ENCODE measurements around the gene IKZF1.

DNA sequence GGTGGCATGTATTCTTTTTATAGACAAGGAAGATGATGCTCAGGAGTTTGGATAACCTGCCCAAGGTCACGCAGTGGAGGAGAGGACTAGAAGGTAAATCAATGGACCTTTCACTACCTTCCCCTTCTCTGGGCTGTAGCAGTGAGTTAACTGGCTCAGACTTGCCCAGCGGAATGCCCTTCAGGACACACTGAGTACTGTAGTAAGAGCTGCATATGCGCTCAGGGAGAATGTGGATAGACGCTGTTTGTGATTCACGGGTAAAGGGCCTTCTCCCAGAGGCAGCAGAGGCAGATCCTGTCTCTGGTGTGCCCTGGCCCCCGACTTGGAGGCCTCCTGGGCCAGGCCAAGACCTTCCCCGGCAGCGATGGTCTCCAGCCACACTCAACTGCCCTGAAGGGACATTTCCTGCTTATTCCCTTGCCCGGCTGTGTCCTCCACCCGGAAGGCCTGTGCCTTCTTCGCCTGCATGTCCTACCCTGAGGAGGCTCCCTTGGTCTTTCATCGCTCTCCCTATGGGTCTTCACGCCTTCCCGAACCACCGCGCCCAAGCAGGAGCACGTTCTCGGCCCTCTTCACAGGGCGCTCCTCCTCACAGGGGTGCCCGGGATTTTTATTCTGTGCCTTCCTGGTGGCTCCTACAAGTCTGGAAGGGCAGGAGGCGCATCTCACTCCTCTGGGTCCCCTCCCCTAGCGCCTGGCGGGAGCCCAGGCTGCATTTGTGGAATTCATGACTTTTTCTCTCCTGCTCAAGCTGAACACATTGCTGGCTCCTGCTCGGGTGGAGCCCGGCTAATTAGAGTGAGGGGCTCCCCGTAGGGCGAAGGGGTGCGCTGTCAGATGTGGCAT, 1.8 kb upstream of the IKZF1 start:
- TF ChIP-seq, protein P1, sequence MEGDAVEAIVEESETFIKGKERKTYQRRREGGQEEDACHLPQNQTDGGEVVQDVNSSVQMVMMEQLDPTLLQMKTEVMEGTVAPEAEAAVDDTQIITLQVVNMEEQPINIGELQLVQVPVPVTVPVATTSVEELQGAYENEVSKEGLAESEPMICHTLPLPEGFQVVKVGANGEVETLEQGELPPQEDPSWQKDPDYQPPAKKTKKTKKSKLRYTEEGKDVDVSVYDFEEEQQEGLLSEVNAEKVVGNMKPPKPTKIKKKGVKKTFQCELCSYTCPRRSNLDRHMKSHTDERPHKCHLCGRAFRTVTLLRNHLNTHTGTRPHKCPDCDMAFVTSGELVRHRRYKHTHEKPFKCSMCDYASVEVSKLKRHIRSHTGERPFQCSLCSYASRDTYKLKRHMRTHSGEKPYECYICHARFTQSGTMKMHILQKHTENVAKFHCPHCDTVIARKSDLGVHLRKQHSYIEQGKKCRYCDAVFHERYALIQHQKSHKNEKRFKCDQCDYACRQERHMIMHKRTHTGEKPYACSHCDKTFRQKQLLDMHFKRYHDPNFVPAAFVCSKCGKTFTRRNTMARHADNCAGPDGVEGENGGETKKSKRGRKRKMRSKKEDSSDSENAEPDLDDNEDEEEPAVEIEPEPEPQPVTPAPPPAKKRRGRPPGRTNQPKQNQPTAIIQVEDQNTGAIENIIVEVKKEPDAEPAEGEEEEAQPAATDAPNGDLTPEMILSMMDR (conservative IDR thresholded peaks at IDR 0.05 in 1 of 2, IDR thresholded peaks at IDR 0.05 in 1 of 2; ENCODE audit: low read depth in 1 of 2, low read length in 2 of 2) = no peak
- no peak for TF ChIP-seq EZH2 (IDR thresholded peaks at IDR 0.05; ENCODE audit: low read length, missing control alignments)
